ENCODE data around the gene GSN. TPM values are rescaled to one million over a fixed set of nuclear protein-coding genes. Genes with fewer than 3 reads are reported as not detected.

The GSN gene
- total RNA-seq, 2 experiments from 2014 or later = 2.6 to 2.7 TPM

GRCh38 chr9:121373011-121373729 is 105.2 kb downstream of the GSN start:
- H3K4me1 ChIP-seq (ENCODE audit: insufficient read depth, low read length) = peaks cover 12% of the 10 kb centered on the region
- Mint-ChIP-seq H3K4me3 (no peak overlapping the region), H3K27ac (peak overlapping the region; percentile 89), H3K36me3 (ENCODE audit: low read depth) (no peaks in the 10 kb centered on the region), H3K4me1 (ENCODE audit: low read depth) (peaks cover 43% of the 10 kb centered on the region), H3K9me3 (peaks cover 3% of the 10 kb centered on the region), H3K27me3 (no peaks in the 10 kb centered on the region)
- intact Hi-C loops (cut with DNase I, micrococcal nuclease) = loop anchor here (5.0 to 10.0 kb wide), 3 partner anchors 171 to 788 kb away; partner anchors contain the start of genes CDK5RAP2 (in 1 of the 2) and RAB14 (in 1 of the 2)
- TF ChIP-seq CTCF (IDR thresholded peaks at IDR 0.05) = no peak
- ChIA-PET POLR2A (no interaction called here), CTCF (interaction anchor here (1.2 to 2.3 kb wide), 2 partner anchors 26 to 53 kb away, joined by 3 to 17 read pairs; no protein-coding TSS in a partner anchor)
- H3K4me3 ChIP-seq (ENCODE audit: low read length) = no peak overlapping the region
- ATAC-seq (ENCODE audit: poor library complexity) (no peak), DNase-seq (no peak)
- H3K27ac ChIP-seq (ENCODE audit: low read depth in 1 of 2, low read length in 2 of 2) = no peak overlapping the region
- peaks cover 0 to 3% of the 10 kb centered on the region in 2 experiments for H3K9me3 ChIP-seq (ENCODE audit: control insufficient read depth in 1 of 2, insufficient read depth in 1 of 2, low read length in 2 of 2)
- H3K36me3 ChIP-seq (ENCODE audit: insufficient read depth, low read length) = no peaks in the 10 kb centered on the region
- no peaks in the 10 kb centered on the region for H3K27me3 ChIP-seq (ENCODE audit: control insufficient read depth in 1 of 2, insufficient read depth in 2 of 2, low read length in 2 of 2)

- no peaks in the 10 kb centered on the region for H3K36me3 Mint-ChIP-seq (ENCODE audit: low read depth)
- intact Hi-C loops (cut with DNase I, micrococcal nuclease) = loop anchor here (1.0 to 10.0 kb wide), 4 partner anchors 24 to 792 kb away; partner anchors contain the start of gene CDK5RAP2 (in 1 of the 2)
- ChIA-PET CTCF (interaction anchor here (1.4 to 2.9 kb wide), 4 partner anchors 26 to 61 kb away, joined by 3 to 30 read pairs (median 16); no protein-coding TSS in a partner anchor), POLR2A (interaction anchor here (1.4 kb wide), 1 partner anchor 56 kb away, joined by 7 read pairs; no protein-coding TSS in a partner anchor)
- H3K27me3 ChIP-seq (ENCODE audit: control insufficient read depth in 1 of 2, insufficient read depth in 2 of 2, low read length in 2 of 2) = no peaks in the 10 kb centered on the region
- no peaks in the 10 kb centered on the region for H3K27me3 Mint-ChIP-seq
- no peaks in the 10 kb centered on the region for H3K36me3 ChIP-seq (ENCODE audit: insufficient read depth, low read length)
- no peak overlapping the region for H3K27ac ChIP-seq (ENCODE audit: low read depth in 1 of 2, low read length in 2 of 2)
- no peak for ATAC-seq (ENCODE audit: poor library complexity)
- no peak overlapping the region for H3K4me3 ChIP-seq (ENCODE audit: low read length)
- no peaks in the 10 kb centered on the region for H3K9me3 ChIP-seq (ENCODE audit: control insufficient read depth in 1 of 2, insufficient read depth in 1 of 2, low read length in 2 of 2)
- H3K9me3 Mint-ChIP-seq = peaks cover 3% of the 10 kb centered on the region
- TF ChIP-seq CTCF (IDR thresholded peaks at IDR 0.05) = peak; percentile 44
- H3K4me3 Mint-ChIP-seq = no peak overlapping the region
- H3K4me1 Mint-ChIP-seq (ENCODE audit: low read depth) = peaks cover 20% of the 10 kb centered on the region
- peak in 3 of 14 experiments; percentile 39 to 44 (median 44) for DNase-seq
- H3K4me1 ChIP-seq (ENCODE audit: insufficient read depth, low read length) = no peaks in the 10 kb centered on the region
- H3K27ac Mint-ChIP-seq = no peak overlapping the region
These were observed 108.4 kb downstream of the GSN start for GRCh38 chr9:121376214-121376830.

GRCh38 chr9:121380846-121381245 is 112.9 kb downstream of the GSN start:
- POLR2A ChIA-PET = no interaction called here
- H3K27me3 ChIP-seq (ENCODE audit: control insufficient read depth in 1 of 2, insufficient read depth in 2 of 2, low read length in 2 of 2) = no peaks in the 10 kb centered on the region

More at GRCh38 chr9:121380846-121381245, 112.9 kb downstream of the GSN start:
- Histone ChIP-seq H3K4me3 (ENCODE audit: low read length) (no peak overlapping the region), H3K36me3 (ENCODE audit: insufficient read depth, low read length) (no peaks in the 10 kb centered on the region), H3K27ac (ENCODE audit: low read depth in 1 of 2, low read length in 2 of 2) (no peak overlapping the region), H3K4me1 (ENCODE audit: insufficient read depth, low read length) (no peaks in the 10 kb centered on the region), H3K9me3 (ENCODE audit: control insufficient read depth in 1 of 2, insufficient read depth in 1 of 2, low read length in 2 of 2) (no peaks in the 10 kb centered on the region)
- CTCF ChIA-PET = interaction anchor here (2.8 kb wide), 1 partner anchor 61 kb away, joined by 8 read pairs; no protein-coding TSS in a partner anchor
- ATAC-seq (ENCODE audit: poor library complexity) (no peak), DNase-seq (no peak)
- peaks cover 3% of the 10 kb centered on the region for H3K27me3 Mint-ChIP-seq
- peaks cover 3% of the 10 kb centered on the region for H3K9me3 Mint-ChIP-seq
- H3K36me3 Mint-ChIP-seq (ENCODE audit: low read depth) = no peaks in the 10 kb centered on the region
- no peak overlapping the region for H3K27ac Mint-ChIP-seq
- H3K4me3 Mint-ChIP-seq = no peak overlapping the region
- intact Hi-C loops (cut with DNase I, micrococcal nuclease) = no loop called here
- no peaks in the 10 kb centered on the region for H3K4me1 Mint-ChIP-seq (ENCODE audit: low read depth)
- no peak for TF ChIP-seq CTCF (IDR thresholded peaks at IDR 0.05)

Other genes starting within 250 kb of the GSN start
- 1 to 10 TPM in 1 of 2 experiments, under 1 TPM in 1; 0.89 to 1.3 TPM for gene C5, start 217.9 kb upstream of the GSN start, total RNA-seq
- 10 to 100 TPM; 35.1 to 38.1 TPM for gene CNTRL, start 193.2 kb upstream of the GSN start, total RNA-seq
- gene RAB14, start 66.3 kb upstream of the GSN start, total RNA-seq = 10 to 100 TPM; 57.4 to 58.2 TPM
- gene STOM, start 102.1 kb downstream of the GSN start, total RNA-seq = 10 to 100 TPM; 26.1 to 27.9 TPM
- not detected for gene GGTA1, start 231.7 kb downstream of the GSN start, total RNA-seq

All from CD4-positive, alpha-beta T cell (primary cell).